Panc1 (cell line): Measurements from ENCODE around the gene HAT1. TPM values are rescaled to one million over a fixed set of nuclear protein-coding genes. Genes with fewer than 3 reads are reported as not detected.

Experiments used
- ATAC-seq: fragments of 200-7000 bp; cut with Tn5 transposase; 2 replicates; pipeline ENCODE4 v1.9.1; 2020; ENCODE audit warnings: mild to moderate bottlenecking, moderate library complexity
- BruUV-seq: library from RNA; stranded (reverse); fragments of 400-500 nt; replicated peaks from 2 replicates; lab custom pipeline; 2021; lab: Mats Ljungman, UMichigan
- CTCF ChIA-PET: fragments of 300-600 bp; sonication (Branson Sonifier 250); formaldehyde crosslinking; loops from one replicate; lab custom pipeline; 2022; ENCODE audit warnings: antibody characterized with exemption; lab: Charles Lee
- POLR2A ChIA-PET: fragments of 300-600 bp; sonication (Branson Sonifier 250); formaldehyde crosslinking; loops from one replicate; lab custom pipeline; 2022; ENCODE audit warnings: antibody characterized with exemption; lab: Charles Lee
- DNase-seq: peaks from one replicate; pipeline ENCODE4 v3.0.0-alpha.2; 2010; ENCODE audit warnings: low read depth, low spot score
- H3K27ac ChIP-seq: 2 replicates; pipeline ENCODE4 v1.5.1; 2011; ENCODE audit warnings: mild to moderate bottlenecking, low read length, inconsistent platforms
- H3K27me3 ChIP-seq: fragments of 200-500 bp; sonication (Bioruptor generic); 2 replicates; pipeline ENCODE4 v1.6.0; 2014; ENCODE audit warnings: low read length, inconsistent platforms; ENCODE audit not compliant: control insufficient read depth, insufficient read depth
- H3K36me3 ChIP-seq: fragments of 200-500 bp; sonication (Bioruptor generic); 2 replicates; pipeline ENCODE4 v1.5.1; 2014; ENCODE audit warnings: inconsistent platforms, mild to moderate bottlenecking, low read length, moderate library complexity; ENCODE audit not compliant: control insufficient read depth, insufficient read depth
- H3K4me1 ChIP-seq: 2 replicates; pipeline ENCODE4 v1.5.1; 2011; ENCODE audit warnings: inconsistent platforms, mild to moderate bottlenecking, low read length, moderate library complexity; ENCODE audit not compliant: control insufficient read depth, insufficient read depth
- H3K4me3 ChIP-seq, 2 experiments: 2 replicates each; pipeline ENCODE4 v1.5.1; 2011 to 2012; ENCODE audit warnings: low read depth in 2 of 2, low read length in 2 of 2, mild to moderate bottlenecking in 2 of 2, inconsistent platforms in 1 of 2, moderate library complexity in 1 of 2
- H3K9me3 ChIP-seq: fragments of 200-500 bp; sonication (Bioruptor generic); 2 replicates; pipeline ENCODE4 v1.5.1; 2014; ENCODE audit warnings: low read depth, mild to moderate bottlenecking, inconsistent platforms, low read length, moderate library complexity; ENCODE audit not compliant: control insufficient read depth, insufficient read depth
- POLR2AphosphoS5 ChIP-seq: IDR thresholded peaks from 2 replicates; pipeline ENCODE4 v1.6.1; 2012; ENCODE audit warnings: mild to moderate bottlenecking, low read depth, low read length, moderate library complexity
- REST ChIP-seq, 2 experiments: IDR thresholded peaks; 2 replicates each; pipeline ENCODE4 v1.6.1; 2011 to 2012; ENCODE audit warnings: low read depth in 2 of 2, control low read depth in 1 of 2, low read length in 1 of 2, mild to moderate bottlenecking in 1 of 2, moderate library complexity in 1 of 2; ENCODE audit not compliant: insufficient read depth in 1 of 2
- SIN3A ChIP-seq: IDR thresholded peaks from 2 replicates; pipeline ENCODE4 v1.6.1; 2012; ENCODE audit warnings: low read depth, mild to moderate bottlenecking, low read length, moderate library complexity, borderline replicate concordance; ENCODE audit not compliant: insufficient read depth
- TCF7L2 ChIP-seq: IDR thresholded peaks from 2 replicates; pipeline ENCODE4 v1.6.1; 2011; ENCODE audit warnings: mild to moderate bottlenecking, low read depth, low read length, inconsistent platforms
- in situ Hi-C: cut with HindIII; loops from 2 replicates; pipeline ENCODE4 v1.10.0; 2016; ENCODE audit warnings: low sequenced_read_pairs, low pct_unique_long_range_greater_than_20kb
- intact Hi-C: fragments of 100-400 bp; cut with micrococcal nuclease; formaldehyde crosslinking; loops from one replicate; pipeline ENCODE4 v1.10.0; 2022; ENCODE audit not compliant: unreplicated experiment
- total RNA-seq: library from RNA; stranded (reverse); gene quantifications from one replicate; pipeline ENCODE4 v1.2.1, GENCODE V29; 2021; ENCODE audit not compliant: unreplicated experiment
- TF ChIP-seq, protein P1 (sequence below): fragments of 450-650 bp; IDR thresholded peaks from 2 replicates; pipeline ENCODE4 v1.5.1; 2017; ENCODE audit warnings: mild to moderate bottlenecking

HAT1 gene
- total RNA-seq, 1 experiment from 2014 or later = 74.7 TPM

DNA sequence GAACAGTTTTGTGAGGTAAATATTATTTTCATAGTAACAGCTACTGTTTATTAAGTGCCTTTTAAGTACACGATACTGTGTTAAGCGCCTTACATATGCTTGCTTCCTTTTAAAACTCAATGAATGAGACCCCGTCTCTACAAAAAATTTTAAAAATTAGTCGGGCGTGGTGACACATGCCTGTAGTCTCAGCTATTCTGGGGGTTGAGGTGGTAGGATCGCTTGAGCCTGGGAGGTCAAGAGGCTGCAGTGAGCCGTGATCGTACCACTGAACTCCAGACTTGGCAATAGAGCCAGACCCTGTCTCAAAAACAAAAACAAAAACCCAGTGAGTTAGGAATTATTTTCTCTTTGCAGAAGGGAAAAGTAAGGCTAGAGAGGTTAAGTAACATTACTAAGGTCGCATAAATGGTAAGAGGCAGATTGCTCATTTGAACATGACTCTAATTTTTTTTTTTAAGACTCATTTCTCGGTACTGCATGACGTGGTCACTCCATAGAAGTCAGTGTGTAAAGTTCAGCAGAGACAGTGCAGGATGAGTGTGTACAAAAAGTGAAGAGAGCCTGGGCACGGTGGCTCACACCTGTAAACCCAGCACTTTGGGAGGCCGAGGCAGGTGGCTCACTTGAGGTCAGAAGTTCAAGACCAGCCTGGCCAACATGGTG is 78.6 kb downstream of the HAT1 start:
- POLR2A ChIA-PET = no interaction called here
- H3K9me3 ChIP-seq = no peaks in the 10 kb centered on the region
- DNase-seq (no peak), ATAC-seq (no peak)
- BruUV-seq = no TSS peak
- CTCF ChIA-PET = no interaction called here
- in situ Hi-C loops = no loop called here
- H3K4me3 ChIP-seq = peak overlapping the region; percentile 82 to 97
- no peaks in the 10 kb centered on the region for H3K36me3 ChIP-seq
- TF ChIP-seq REST (IDR thresholded peaks at IDR 0.05; ENCODE audit: insufficient read depth in 1 of 2, low read depth in 2 of 2, low read length in 1 of 2) (no peak), POLR2AphosphoS5 (no peak), TCF7L2 (no peak), SIN3A (no peak)
- TF ChIP-seq, protein P1, sequence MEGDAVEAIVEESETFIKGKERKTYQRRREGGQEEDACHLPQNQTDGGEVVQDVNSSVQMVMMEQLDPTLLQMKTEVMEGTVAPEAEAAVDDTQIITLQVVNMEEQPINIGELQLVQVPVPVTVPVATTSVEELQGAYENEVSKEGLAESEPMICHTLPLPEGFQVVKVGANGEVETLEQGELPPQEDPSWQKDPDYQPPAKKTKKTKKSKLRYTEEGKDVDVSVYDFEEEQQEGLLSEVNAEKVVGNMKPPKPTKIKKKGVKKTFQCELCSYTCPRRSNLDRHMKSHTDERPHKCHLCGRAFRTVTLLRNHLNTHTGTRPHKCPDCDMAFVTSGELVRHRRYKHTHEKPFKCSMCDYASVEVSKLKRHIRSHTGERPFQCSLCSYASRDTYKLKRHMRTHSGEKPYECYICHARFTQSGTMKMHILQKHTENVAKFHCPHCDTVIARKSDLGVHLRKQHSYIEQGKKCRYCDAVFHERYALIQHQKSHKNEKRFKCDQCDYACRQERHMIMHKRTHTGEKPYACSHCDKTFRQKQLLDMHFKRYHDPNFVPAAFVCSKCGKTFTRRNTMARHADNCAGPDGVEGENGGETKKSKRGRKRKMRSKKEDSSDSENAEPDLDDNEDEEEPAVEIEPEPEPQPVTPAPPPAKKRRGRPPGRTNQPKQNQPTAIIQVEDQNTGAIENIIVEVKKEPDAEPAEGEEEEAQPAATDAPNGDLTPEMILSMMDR = no peak
- intact Hi-C loops = no loop called here
- H3K4me1 ChIP-seq = peaks cover 7% of the 10 kb centered on the region
- H3K27me3 ChIP-seq = no peaks in the 10 kb centered on the region
- peak overlapping the region; percentile 96 for H3K27ac ChIP-seq

- CTCF ChIA-PET = interaction anchor here (1.0 kb wide), 1 partner anchor 14 kb away, joined by 6 read pairs; no protein-coding TSS in a partner anchor
- no TSS peak for BruUV-seq
- TF ChIP-seq POLR2AphosphoS5 (no peak), REST (IDR thresholded peaks at IDR 0.05; ENCODE audit: insufficient read depth in 1 of 2, low read depth in 2 of 2, low read length in 1 of 2) (no peak), SIN3A (no peak), TCF7L2 (no peak)
- TF ChIP-seq, protein P1 = no peak
- H3K27ac ChIP-seq = no peak overlapping the region
- H3K36me3 ChIP-seq = no peaks in the 10 kb centered on the region
- no peaks in the 10 kb centered on the region for H3K27me3 ChIP-seq
- ATAC-seq (no peak), DNase-seq (no peak)
- no peaks in the 10 kb centered on the region for H3K9me3 ChIP-seq
- H3K4me1 ChIP-seq = no peaks in the 10 kb centered on the region
- H3K4me3 ChIP-seq = no peak overlapping the region
- POLR2A ChIA-PET = no interaction called here
- in situ Hi-C loops = no loop called here
- intact Hi-C loops = no loop called here
These were observed 85.1 kb downstream of the HAT1 start for GRCh38 chr2:172007372-172007771.
